GM20431 (cell line): ENCODE results near the gene GRID2IP.
"Not testable (repeated sequence)": the region's sequence is repeated elsewhere in the genome, so short reads cannot be mapped to it uniquely, and the experiment has no call there.

Source experiments
- in situ Hi-C: fragments of 300-500 bp; cut with MseI, MboI; formaldehyde crosslinking; loops from one replicate; pipeline ENCODE4 v1.15.0; 2020; ENCODE audit warnings: low sequenced_read_pairs; ENCODE audit not compliant: unreplicated experiment

Gene GRID2IP

GRCh38 chr7:6551016-6551511, at the start of gene GRID2IP:
GRID2IP (minus strand) TSS chr7:6551461; CDS start chr7:6551436, 25 bp downstream.
- in situ Hi-C loops = no loop called here

GRCh38 chr7:6600093-6600492, 48.8 kb upstream of the GRID2IP start:
- in situ Hi-C loops = no loop called here

- in situ Hi-C loops = no loop called here
Measured at GRCh38 chr7:6590645-6591110, 39.4 kb upstream of the GRID2IP start.

- in situ Hi-C loops = no loop called here
Measured at GRCh38 chr7:6589829-6590644, 38.8 kb upstream of the GRID2IP start, which contains the start of gene INTS15. INTS15 (plus strand) TSS chr7:6590021; CDS start chr7:6590284, 263 bp downstream.

GRCh38 chr7:6589151-6589828, 38.0 kb upstream of the GRID2IP start:
- in situ Hi-C loops = no loop called here

GRCh38 chr7:6588566-6588965, 37.3 kb upstream of the GRID2IP start:
- in situ Hi-C loops = no loop called here

- in situ Hi-C loops = not testable (repeated sequence)
Measured at GRCh38 chr7:6585746-6586432, 34.6 kb upstream of the GRID2IP start.

GRCh38 chr7:6579446-6579845, 28.2 kb upstream of the GRID2IP start:
- in situ Hi-C loops = no loop called here

GRCh38 chr7:6578114-6579084, 27.1 kb upstream of the GRID2IP start:
- in situ Hi-C loops = no loop called here

GRCh38 chr7:6577369-6578113, 26.3 kb upstream of the GRID2IP start, which contains the start of gene ZDHHC4:
ZDHHC4 (plus strand) TSS chr7:6577454; CDS start chr7:6580562, 3,108 bp downstream.
- in situ Hi-C loops = no loop called here

GRCh38 chr7:6576867-6577368, 25.7 kb upstream of the GRID2IP start:
- in situ Hi-C loops = not testable (repeated sequence)

- in situ Hi-C loops = no loop called here
Measured at GRCh38 chr7:6576024-6576866, 25.0 kb upstream of the GRID2IP start.

- in situ Hi-C loops = no loop called here
Measured at GRCh38 chr7:6575281-6576023, 24.2 kb upstream of the GRID2IP start.

GRCh38 chr7:6571160-6571779, 20.0 kb upstream of the GRID2IP start:
- in situ Hi-C loops = no loop called here

GRCh38 chr7:6567886-6568285, 16.6 kb upstream of the GRID2IP start:
- in situ Hi-C loops = no loop called here

GRCh38 chr7:6565655-6566054, 14.4 kb upstream of the GRID2IP start:
- in situ Hi-C loops = no loop called here
